GM18861 (cell line): ENCODE results near the gene TUBB2B.

ENCODE experiments used
- ATAC-seq: cut with Tn5 transposase; IDR thresholded peaks from one replicate; pipeline ENCODE4 v1.9.1; 2021; ENCODE audit not compliant: unreplicated experiment

TUBB2B gene

GRCh38 chr6:3235486-3235885 lies 8.0 kb upstream of the TUBB2B start:
- ATAC-seq, result no peak

GRCh38 chr6:3233904-3234303 lies 6.5 kb upstream of the TUBB2B start:
- no peak for ATAC-seq

- ATAC-seq, result no peak
These were observed 5.9 kb upstream of the TUBB2B start for GRCh38 chr6:3233321-3233720.

GRCh38 chr6:3232017-3232945 lies 4.8 kb upstream of the TUBB2B start:
- no peak for ATAC-seq

GRCh38 chr6:3231247-3232016 lies 4.0 kb upstream of the TUBB2B start:
- no peak for ATAC-seq

GRCh38 chr6:3230900-3231246 lies 3.4 kb upstream of the TUBB2B start:
- ATAC-seq, result no peak

- ATAC-seq, result no peak
These were observed 2.9 kb upstream of the TUBB2B start for GRCh38 chr6:3230256-3230882.

- no peak for ATAC-seq
These were observed 2.2 kb upstream of the TUBB2B start for GRCh38 chr6:3229566-3230178.

GRCh38 chr6:3228771-3229565 lies 1.5 kb upstream of the TUBB2B start:
- no peak for ATAC-seq

- ATAC-seq, result no peak
These were observed 706 bp upstream of the TUBB2B start for GRCh38 chr6:3228046-3228671.

GRCh38 chr6:3226481-3227362 lies 731 bp downstream of the TUBB2B start:
- no peak for ATAC-seq

- no peak for ATAC-seq
These were observed 1.4 kb downstream of the TUBB2B start for GRCh38 chr6:3226042-3226441.

- no peak for ATAC-seq
These were observed 4.9 kb downstream of the TUBB2B start for GRCh38 chr6:3222506-3223038.

- ATAC-seq, result no peak
These were observed 5.9 kb downstream of the TUBB2B start for GRCh38 chr6:3221578-3221977.

- ATAC-seq, result no peak
These were observed 7.1 kb downstream of the TUBB2B start for GRCh38 chr6:3220366-3220765.

GRCh38 chr6:3218266-3218665 lies 9.2 kb downstream of the TUBB2B start:
- ATAC-seq, result no peak

- ATAC-seq, result no peak
These were observed 10.2 kb downstream of the TUBB2B start for GRCh38 chr6:3217286-3217685.

- ATAC-seq, result no peak
These were observed 12.6 kb downstream of the TUBB2B start for GRCh38 chr6:3214898-3215297.

- no peak for ATAC-seq
These were observed 14.1 kb downstream of the TUBB2B start for GRCh38 chr6:3213334-3213695.
